Cardiac muscle cell (in vitro differentiated cells and primary cell): ENCODE data around the gene SYNJ2. TPM values are rescaled to one million over a fixed set of nuclear protein-coding genes. Genes with fewer than 3 reads are reported as not detected.

Experiments used
- DNase-seq, 2 donors: peaks; one replicate each; pipeline versions ENCODE4 v3.0.0 to v3.0.0-alpha.2; 2010 to 2017; ENCODE audit warnings: low read depth in 1 of 2, low spot score in 1 of 2
- H3K27ac ChIP-seq: fragments of 200-600 bp; sonication (generic); 2 replicates; pipeline ENCODE4 v1.5.1; 2016
- H3K27me3 ChIP-seq: fragments of 200-600 bp; sonication (generic); 2 replicates; pipeline ENCODE4 v1.6.0; 2016; ENCODE audit warnings: control low read depth
- H3K36me3 ChIP-seq: fragments of 200-600 bp; sonication (generic); 2 replicates; pipeline ENCODE4 v1.5.1; 2016; ENCODE audit warnings: control low read depth
- H3K4me1 ChIP-seq: fragments of 200-600 bp; sonication (generic); 2 replicates; pipeline ENCODE4 v1.8.1; 2017; ENCODE audit warnings: low read depth, mild to moderate bottlenecking, mixed run types
- H3K4me3 ChIP-seq: fragments of 200-600 bp; sonication (generic); 2 replicates; pipeline ENCODE4 v1.5.1; 2016; ENCODE audit warnings: mild to moderate bottlenecking
- H3K9me3 ChIP-seq: fragments of 200-600 bp; sonication (generic); 2 replicates; pipeline ENCODE4 v1.5.1; 2017; ENCODE audit warnings: low read depth, mild to moderate bottlenecking, control low read depth
- polyA plus RNA-seq: library from polyadenylated mRNA; unstranded; fragments of >200 nt; fragmentation: Nextera tagmentation; extraction: Ambion mirVana; gene quantifications from 2 replicates; pipeline ENCODE4 v1.2.1, GENCODE V29; 2016
- total RNA-seq: library from RNA; depleted of rRNA; stranded (reverse); fragments of >200 nt; gene quantifications from 2 replicates; pipeline ENCODE4 v1.2.3, GENCODE V29; 2016
- TF ChIP-seq, protein P1 (sequence below): IDR thresholded peaks from 2 replicates; pipeline ENCODE4 v1.5.1; 2012; ENCODE audit warnings: low read depth, mild to moderate bottlenecking, low read length

Gene SYNJ2
- total and polyA plus RNA-seq, 2 experiments from 2014 or later: 2.1 to 2.9 TPM

GRCh38 chr6:157954150-157955117 lies 27.2 kb upstream of the SYNJ2 start:
- TF ChIP-seq, protein P1, sequence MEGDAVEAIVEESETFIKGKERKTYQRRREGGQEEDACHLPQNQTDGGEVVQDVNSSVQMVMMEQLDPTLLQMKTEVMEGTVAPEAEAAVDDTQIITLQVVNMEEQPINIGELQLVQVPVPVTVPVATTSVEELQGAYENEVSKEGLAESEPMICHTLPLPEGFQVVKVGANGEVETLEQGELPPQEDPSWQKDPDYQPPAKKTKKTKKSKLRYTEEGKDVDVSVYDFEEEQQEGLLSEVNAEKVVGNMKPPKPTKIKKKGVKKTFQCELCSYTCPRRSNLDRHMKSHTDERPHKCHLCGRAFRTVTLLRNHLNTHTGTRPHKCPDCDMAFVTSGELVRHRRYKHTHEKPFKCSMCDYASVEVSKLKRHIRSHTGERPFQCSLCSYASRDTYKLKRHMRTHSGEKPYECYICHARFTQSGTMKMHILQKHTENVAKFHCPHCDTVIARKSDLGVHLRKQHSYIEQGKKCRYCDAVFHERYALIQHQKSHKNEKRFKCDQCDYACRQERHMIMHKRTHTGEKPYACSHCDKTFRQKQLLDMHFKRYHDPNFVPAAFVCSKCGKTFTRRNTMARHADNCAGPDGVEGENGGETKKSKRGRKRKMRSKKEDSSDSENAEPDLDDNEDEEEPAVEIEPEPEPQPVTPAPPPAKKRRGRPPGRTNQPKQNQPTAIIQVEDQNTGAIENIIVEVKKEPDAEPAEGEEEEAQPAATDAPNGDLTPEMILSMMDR: no peak
- Histone ChIP-seq H3K4me1 (no peaks in the 10 kb centered on the region), H3K9me3 (no peaks in the 10 kb centered on the region), H3K36me3 (no peaks in the 10 kb centered on the region), H3K4me3 (no peak overlapping the region), H3K27ac (no peak overlapping the region), H3K27me3 (no peaks in the 10 kb centered on the region)
- peak in 1 of 2 donors; percentile 65 for DNase-seq

DNA sequence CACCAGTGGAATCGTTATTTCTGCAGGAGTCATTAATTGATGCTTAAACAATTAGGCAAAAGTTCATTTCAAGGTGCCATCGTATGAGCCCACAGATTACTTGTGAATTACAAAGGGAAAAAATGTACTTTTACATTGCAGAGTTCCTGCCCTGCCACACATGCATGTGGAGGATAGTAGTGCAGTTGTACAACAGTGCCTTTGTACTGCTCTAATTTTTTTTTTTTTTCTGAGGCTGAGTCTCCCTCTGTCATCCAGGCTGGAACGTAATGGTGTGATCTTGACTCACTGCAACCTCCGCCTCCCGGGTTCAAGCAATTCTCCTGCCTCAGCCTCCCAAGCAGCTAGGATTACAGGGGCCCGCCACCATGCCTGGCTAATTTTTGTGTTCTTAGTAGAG lies 26.0 kb upstream of the SYNJ2 start:
- H3K4me1 ChIP-seq: no peaks in the 10 kb centered on the region
- TF ChIP-seq, protein P1: no peak

GRCh38 chr6:157956171-157956730 lies 25.4 kb upstream of the SYNJ2 start:
- no peak for DNase-seq
- TF ChIP-seq, protein P1: no peak
- H3K27me3 ChIP-seq: no peaks in the 10 kb centered on the region
- H3K4me3 ChIP-seq: no peak overlapping the region
- H3K9me3 ChIP-seq: no peaks in the 10 kb centered on the region
- H3K36me3 ChIP-seq: no peaks in the 10 kb centered on the region
- no peak overlapping the region for H3K27ac ChIP-seq
- no peaks in the 10 kb centered on the region for H3K4me1 ChIP-seq

More for the DNA sequence above, 26.0 kb upstream of the SYNJ2 start:
- Histone ChIP-seq H3K36me3 (no peaks in the 10 kb centered on the region), H3K4me3 (no peak overlapping the region), H3K27ac (no peak overlapping the region), H3K9me3 (no peaks in the 10 kb centered on the region), H3K27me3 (no peaks in the 10 kb centered on the region)
- DNase-seq: no peak

- Histone ChIP-seq H3K4me1 (no peaks in the 10 kb centered on the region), H3K36me3 (no peaks in the 10 kb centered on the region), H3K9me3 (no peaks in the 10 kb centered on the region), H3K27ac (no peak overlapping the region), H3K27me3 (no peaks in the 10 kb centered on the region), H3K4me3 (no peak overlapping the region)
- TF ChIP-seq, protein P1: no peak
- no peak for DNase-seq
Measured at GRCh38 chr6:157959451-157960227, 22.0 kb upstream of the SYNJ2 start.

DNA sequence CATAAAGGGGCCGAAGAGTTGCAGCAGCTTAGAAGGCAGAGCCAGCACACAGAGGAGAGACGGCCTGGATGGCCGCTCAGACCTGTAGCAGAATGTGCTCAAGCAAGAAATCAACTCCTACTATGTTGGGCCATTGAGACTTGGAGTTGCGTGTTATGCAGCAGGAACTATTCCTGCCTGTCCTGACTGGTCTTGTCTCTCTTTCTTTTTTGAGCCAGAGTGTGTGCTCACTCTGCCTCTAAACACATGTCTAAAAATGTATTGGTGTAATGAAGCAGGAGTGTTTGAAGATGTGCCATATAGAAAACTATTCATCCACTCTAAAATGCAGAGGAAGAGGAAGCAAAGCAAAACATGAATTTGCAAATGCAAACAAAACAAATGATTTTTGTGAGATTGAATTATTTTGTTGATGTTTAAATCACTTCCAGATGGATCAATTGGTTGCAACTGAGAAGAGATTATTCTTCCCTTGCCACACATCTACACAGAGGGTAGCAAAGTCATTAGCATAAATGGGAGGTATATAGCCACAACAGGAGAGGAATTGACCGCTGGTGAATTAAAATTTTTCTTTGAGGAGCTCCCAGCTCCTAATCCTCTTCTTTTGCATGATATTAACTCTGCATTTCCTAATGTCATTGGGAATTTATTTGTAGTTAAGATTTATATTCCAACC lies 20.4 kb upstream of the SYNJ2 start:
- TF ChIP-seq, protein P1: no peak
- no peaks in the 10 kb centered on the region for H3K27me3 ChIP-seq
- H3K4me3 ChIP-seq: no peak overlapping the region
- H3K36me3 ChIP-seq: no peaks in the 10 kb centered on the region
- no peaks in the 10 kb centered on the region for H3K4me1 ChIP-seq
- H3K27ac ChIP-seq: no peak overlapping the region
- no peak for DNase-seq
- H3K9me3 ChIP-seq: no peaks in the 10 kb centered on the region
